Osteoblast (primary cell): ENCODE measurements around the gene FBXW10. TPM values are rescaled to one million over a fixed set of nuclear protein-coding genes. Genes with fewer than 3 reads are reported as not detected.
"Not testable (repeated sequence)": the region's sequence is repeated elsewhere in the genome, so short reads cannot be mapped to it uniquely, and the experiment has no call there.

Experiments
- DNase-seq: peaks from one replicate; pipeline ENCODE4 v3.0.0; 2011; ENCODE audit warnings: low spot score, mixed read lengths; ENCODE audit not compliant: insufficient read length; ENCODE audit errors: missing footprints
- H2AFZ ChIP-seq: 2 replicates; pipeline ENCODE4 v1.6.0; 2011; ENCODE audit warnings: mild to moderate bottlenecking, low read length
- H3K27ac ChIP-seq: 2 replicates; pipeline ENCODE4 v1.5.1; 2011; ENCODE audit warnings: mild to moderate bottlenecking, low read depth, low read length, moderate library complexity
- H3K27me3 ChIP-seq: 2 replicates; pipeline ENCODE4 v1.6.0; 2012; ENCODE audit warnings: mild to moderate bottlenecking, control low read depth, inconsistent platforms, low read length, moderate library complexity; ENCODE audit not compliant: insufficient read depth
- H3K36me3 ChIP-seq: 2 replicates; pipeline ENCODE4 v1.5.1; 2011; ENCODE audit warnings: mild to moderate bottlenecking, low read length, control low read depth, moderate library complexity; ENCODE audit not compliant: insufficient read depth
- H3K4me1 ChIP-seq: 2 replicates; pipeline ENCODE4 v1.5.1; 2011; ENCODE audit warnings: mild to moderate bottlenecking, low read length, control low read depth, moderate library complexity; ENCODE audit not compliant: insufficient read depth
- H3K4me2 ChIP-seq: 2 replicates; pipeline ENCODE4 v1.6.0; 2011; ENCODE audit warnings: mild to moderate bottlenecking, low read length; ENCODE audit not compliant: insufficient read depth
- H3K4me3 ChIP-seq: fragments of 200-600 bp; sonication (generic); 3 replicates; pipeline ENCODE4 v1.5.1; 2012; ENCODE audit warnings: mild to moderate bottlenecking, low read length, inconsistent platforms; ENCODE audit not compliant: insufficient read depth
- H3K79me2 ChIP-seq: 2 replicates; pipeline ENCODE4 v1.6.0; 2012; ENCODE audit warnings: mild to moderate bottlenecking, low read length, control low read depth, inconsistent platforms; ENCODE audit not compliant: insufficient read depth
- H3K9me3 ChIP-seq: 2 replicates; pipeline ENCODE4 v1.5.1; 2011; ENCODE audit warnings: low read depth, low read length, control low read depth
- H4K20me1 ChIP-seq: 2 replicates; pipeline ENCODE4 v1.6.0; 2012; ENCODE audit warnings: mild to moderate bottlenecking, low read length, control low read depth; ENCODE audit not compliant: insufficient read depth
- CTCF ChIP-seq: IDR thresholded peaks from 2 replicates; pipeline ENCODE4 v1.5.1; 2011; ENCODE audit warnings: mild to moderate bottlenecking, low read depth, low read length, moderate library complexity; ENCODE audit errors: extremely low read depth
- small RNA-seq: library from RNA; depleted of rRNA; stranded (forward); fragments of <200 nt; gene quantifications from one replicate; pipeline ENCODE3, GENCODE V24; 2012
- total RNA-seq: library from RNA; depleted of rRNA; stranded (reverse); fragments of >200 nt; gene quantifications from 2 replicates; pipeline ENCODE4 v1.2.3, GENCODE V29; 2012

FBXW10 gene
- total RNA-seq, 1 donor = not detected

- not testable (repeated sequence) for H3K4me2 ChIP-seq, H3K4me1 ChIP-seq, H3K4me3 ChIP-seq, H3K79me2 ChIP-seq, H3K9me3 ChIP-seq, H3K27me3 ChIP-seq, DNase-seq, H3K36me3 ChIP-seq, H3K27ac ChIP-seq, H4K20me1 ChIP-seq, H2AFZ ChIP-seq
- peak; percentile 56 for TF ChIP-seq CTCF
Observed at GRCh38 chr17:18816489-18817371, 72.9 kb downstream of the FBXW10 start.

- H3K4me2 ChIP-seq, H3K79me2 ChIP-seq, H4K20me1 ChIP-seq, H3K4me3 ChIP-seq, H3K4me1 ChIP-seq, H3K9me3 ChIP-seq, H3K27ac ChIP-seq, H3K27me3 ChIP-seq, H3K36me3 ChIP-seq, H2AFZ ChIP-seq: not testable (repeated sequence)
- DNase-seq = peak; percentile 53
Observed at GRCh38 chr17:18821430-18821829, 77.6 kb downstream of the FBXW10 start.

GRCh38 chr17:18827613-18828012 lies 83.8 kb downstream of the FBXW10 start:
- H3K9me3 ChIP-seq, H3K79me2 ChIP-seq, H3K4me2 ChIP-seq, H3K27ac ChIP-seq, H3K27me3 ChIP-seq, H3K36me3 ChIP-seq, DNase-seq, H4K20me1 ChIP-seq, H3K4me3 ChIP-seq, H2AFZ ChIP-seq, H3K4me1 ChIP-seq: not testable (repeated sequence)

Small RNAs within 50 kb of the gene (small RNA-seq; reads per million reads assigned to genes)
- not detected for gene AC026271.4

Other genes with a start within 250 kb of the FBXW10 start
- not detected in 2 replicates for gene TBC1D28, start 99.7 kb upstream of the FBXW10 start, total RNA-seq
- gene FOXO3B, start 61.7 kb upstream of the FBXW10 start, total RNA-seq = 8.7 and 8.8 TPM in 2 replicates
- gene TVP23B, start 37.1 kb downstream of the FBXW10 start, total RNA-seq = 46.9 and 59.7 TPM in 2 replicates
- gene PRPSAP2, start 114.1 kb downstream of the FBXW10 start, total RNA-seq = 23.9 and 25.6 TPM in 2 replicates
- not detected in 2 replicates for gene SLC5A10, start 208.1 kb downstream of the FBXW10 start, total RNA-seq